ENCODE data around the gene SLC46A3.

DNA sequence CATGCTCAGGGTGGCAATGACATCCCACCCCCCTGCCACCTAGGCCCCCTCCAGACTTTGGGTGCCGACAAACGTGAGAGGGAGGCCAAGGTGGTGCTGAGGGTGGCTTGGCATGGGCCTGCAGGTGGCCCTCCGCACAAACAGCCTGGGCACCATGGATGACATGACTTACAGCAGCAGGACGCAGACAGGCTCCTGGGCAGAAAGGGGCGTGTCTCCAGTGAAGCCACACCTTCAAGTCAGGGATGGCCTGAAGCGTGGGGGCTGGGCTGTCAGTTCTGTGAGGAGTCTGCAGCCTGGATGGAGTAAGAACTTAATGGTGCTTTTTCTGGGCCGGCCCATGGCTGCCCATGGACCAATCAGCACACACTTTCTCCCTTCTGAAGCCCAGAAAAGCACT, 34.5 kb downstream of the SLC46A3 start:
- TF ChIP-seq, protein P1, sequence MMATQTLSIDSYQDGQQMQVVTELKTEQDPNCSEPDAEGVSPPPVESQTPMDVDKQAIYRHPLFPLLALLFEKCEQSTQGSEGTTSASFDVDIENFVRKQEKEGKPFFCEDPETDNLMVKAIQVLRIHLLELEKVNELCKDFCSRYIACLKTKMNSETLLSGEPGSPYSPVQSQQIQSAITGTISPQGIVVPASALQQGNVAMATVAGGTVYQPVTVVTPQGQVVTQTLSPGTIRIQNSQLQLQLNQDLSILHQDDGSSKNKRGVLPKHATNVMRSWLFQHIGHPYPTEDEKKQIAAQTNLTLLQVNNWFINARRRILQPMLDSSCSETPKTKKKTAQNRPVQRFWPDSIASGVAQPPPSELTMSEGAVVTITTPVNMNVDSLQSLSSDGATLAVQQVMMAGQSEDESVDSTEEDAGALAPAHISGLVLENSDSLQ (IDR thresholded peaks at IDR 0.05), result no peak
- TF ChIP-seq ARNT (IDR thresholded peaks at IDR 0.05) (no peak), FOXA1 (IDR thresholded peaks at IDR 0.05) (no peak), TARDBP (IDR thresholded peaks at IDR 0.05) (no peak), HDGF (IDR thresholded peaks at IDR 0.05; ENCODE audit: borderline replicate concordance) (no peak), SP1 (IDR thresholded peaks at IDR 0.05) (no peak)

Data from HEK293T (cell line).